Activated T-helper 2 cell treated with anti-CD3 and anti-CD28 coated beads, Interferon-gamma antibody, Interleukin-2, Interleukin-4, amounts not matched to agents 10 μg/mL and 5 μg/mL and 100 μg/mL, durations not matched to agents 14 hours and 24 hours and 36 hours (primary cell): ENCODE data around the gene RAET1L. TPM values are rescaled to one million over a fixed set of nuclear protein-coding genes. Genes with fewer than 3 reads are reported as not detected.

Experiments
- DNase-seq: peaks from one replicate; pipeline ENCODE4 v3.0.0; 2021; ENCODE audit warnings: low spot score
- H3K27ac Mint-ChIP-seq: one replicate; pipeline ENCODE4 v1.8.0; 2021; ENCODE audit warnings: mixed read lengths
- H3K27me3 Mint-ChIP-seq: one replicate; pipeline ENCODE4 v1.8.0; 2021; ENCODE audit warnings: low read depth, mixed read lengths
- H3K36me3 Mint-ChIP-seq: one replicate; pipeline ENCODE4 v1.8.0; 2021; ENCODE audit warnings: low read depth, mixed read lengths
- H3K4me1 Mint-ChIP-seq: one replicate; pipeline ENCODE4 v1.8.0; 2021; ENCODE audit warnings: low read depth, mixed read lengths
- H3K4me3 Mint-ChIP-seq: one replicate; pipeline ENCODE4 v1.8.0; 2021; ENCODE audit warnings: low read depth, mild to moderate bottlenecking, moderate library complexity, mixed read lengths
- H3K9me3 Mint-ChIP-seq: one replicate; pipeline ENCODE4 v1.8.0; 2021; ENCODE audit warnings: mixed read lengths
- intact Hi-C: fragments of 100-400 bp; cut with micrococcal nuclease; formaldehyde crosslinking; loops from one replicate; pipeline ENCODE4 v1.15.1; 2023
- total RNA-seq: library from RNA; stranded (reverse); gene quantifications from 2 replicates; pipeline ENCODE4 v1.2.3, GENCODE V29; 2022

Gene RAET1L
- total RNA-seq, 1 donor from 2014 or later: not detected

- no peak for DNase-seq
- H3K4me3 Mint-ChIP-seq: no peak overlapping the region
- no peaks in the 10 kb centered on the region for H3K9me3 Mint-ChIP-seq
- peaks cover 8% of the 10 kb centered on the region for H3K4me1 Mint-ChIP-seq
- intact Hi-C loops: no loop called here
- H3K27me3 Mint-ChIP-seq: peaks cover 73% of the 10 kb centered on the region
- no peak overlapping the region for H3K27ac Mint-ChIP-seq
- no peaks in the 10 kb centered on the region for H3K36me3 Mint-ChIP-seq
Measured at GRCh38 chr6:150038202-150039062, 13.1 kb upstream of the RAET1L start.

- no peaks in the 10 kb centered on the region for H3K9me3 Mint-ChIP-seq
- no peak for DNase-seq
- no peak overlapping the region for H3K27ac Mint-ChIP-seq
- intact Hi-C loops: no loop called here
- no peaks in the 10 kb centered on the region for H3K36me3 Mint-ChIP-seq
- no peak overlapping the region for H3K4me3 Mint-ChIP-seq
- peaks cover 79% of the 10 kb centered on the region for H3K27me3 Mint-ChIP-seq
- peaks cover 8% of the 10 kb centered on the region for H3K4me1 Mint-ChIP-seq
Measured at GRCh38 chr6:150037526-150038201, 12.3 kb upstream of the RAET1L start.

GRCh38 chr6:150036081-150036480 lies 10.7 kb upstream of the RAET1L start:
- no peak for DNase-seq
- intact Hi-C loops: no loop called here
- Mint-ChIP-seq H3K9me3 (no peaks in the 10 kb centered on the region), H3K36me3 (no peaks in the 10 kb centered on the region), H3K27me3 (peaks cover 79% of the 10 kb centered on the region), H3K4me3 (no peak overlapping the region), H3K27ac (no peak overlapping the region), H3K4me1 (peaks cover 8% of the 10 kb centered on the region)

GRCh38 chr6:150033207-150033771 lies 8.0 kb upstream of the RAET1L start:
- H3K36me3 Mint-ChIP-seq: no peaks in the 10 kb centered on the region
- peaks cover 5% of the 10 kb centered on the region for H3K4me1 Mint-ChIP-seq
- peaks cover 67% of the 10 kb centered on the region for H3K27me3 Mint-ChIP-seq
- no peaks in the 10 kb centered on the region for H3K9me3 Mint-ChIP-seq
- intact Hi-C loops: no loop called here
- no peak overlapping the region for H3K27ac Mint-ChIP-seq
- H3K4me3 Mint-ChIP-seq: no peak overlapping the region
- DNase-seq: no peak

- H3K27ac Mint-ChIP-seq: no peak overlapping the region
- DNase-seq: no peak
- H3K27me3 Mint-ChIP-seq: peaks cover 72% of the 10 kb centered on the region
- no peaks in the 10 kb centered on the region for H3K9me3 Mint-ChIP-seq
- H3K4me3 Mint-ChIP-seq: no peak overlapping the region
- peaks cover 5% of the 10 kb centered on the region for H3K4me1 Mint-ChIP-seq
- intact Hi-C loops: no loop called here
- H3K36me3 Mint-ChIP-seq: no peaks in the 10 kb centered on the region
Measured at GRCh38 chr6:150032598-150032997, 7.3 kb upstream of the RAET1L start.

- no peak overlapping the region for H3K27ac Mint-ChIP-seq
- DNase-seq: no peak
- peaks cover 71% of the 10 kb centered on the region for H3K27me3 Mint-ChIP-seq
- no peak overlapping the region for H3K4me3 Mint-ChIP-seq
- peaks cover under 1% of the 10 kb centered on the region for H3K4me1 Mint-ChIP-seq
- H3K9me3 Mint-ChIP-seq: no peaks in the 10 kb centered on the region
- H3K36me3 Mint-ChIP-seq: no peaks in the 10 kb centered on the region
- intact Hi-C loops: no loop called here
Measured at GRCh38 chr6:150030611-150031010, 5.3 kb upstream of the RAET1L start.

- Mint-ChIP-seq H3K9me3 (no peaks in the 10 kb centered on the region), H3K36me3 (no peaks in the 10 kb centered on the region), H3K4me3 (no peak overlapping the region), H3K27me3 (peaks cover 71% of the 10 kb centered on the region), H3K4me1 (peaks cover 5% of the 10 kb centered on the region), H3K27ac (no peak overlapping the region)
- intact Hi-C loops: no loop called here
- no peak for DNase-seq
Measured at GRCh38 chr6:150029749-150030148, 4.4 kb upstream of the RAET1L start.

GRCh38 chr6:150029276-150029675 lies 3.9 kb upstream of the RAET1L start:
- H3K27me3 Mint-ChIP-seq: peaks cover 71% of the 10 kb centered on the region
- intact Hi-C loops: no loop called here
- H3K27ac Mint-ChIP-seq: no peak overlapping the region
- peaks cover 5% of the 10 kb centered on the region for H3K4me1 Mint-ChIP-seq
- H3K36me3 Mint-ChIP-seq: no peaks in the 10 kb centered on the region
- H3K4me3 Mint-ChIP-seq: no peak overlapping the region
- DNase-seq: no peak
- H3K9me3 Mint-ChIP-seq: no peaks in the 10 kb centered on the region

- Mint-ChIP-seq H3K27ac (no peak overlapping the region), H3K36me3 (no peaks in the 10 kb centered on the region), H3K9me3 (no peaks in the 10 kb centered on the region), H3K27me3 (peaks cover 71% of the 10 kb centered on the region), H3K4me1 (peaks cover 5% of the 10 kb centered on the region), H3K4me3 (no peak overlapping the region)
- no peak for DNase-seq
- intact Hi-C loops: no loop called here
Measured at GRCh38 chr6:150028799-150029198, 3.5 kb upstream of the RAET1L start.

- Mint-ChIP-seq H3K4me3 (no peak overlapping the region), H3K36me3 (no peaks in the 10 kb centered on the region), H3K9me3 (no peaks in the 10 kb centered on the region), H3K27me3 (peaks cover 71% of the 10 kb centered on the region), H3K27ac (no peak overlapping the region), H3K4me1 (peaks cover 5% of the 10 kb centered on the region)
- intact Hi-C loops: no loop called here
- DNase-seq: no peak
Measured at GRCh38 chr6:150027806-150028565, 2.7 kb upstream of the RAET1L start.

- no peak for DNase-seq
- Mint-ChIP-seq H3K4me3 (no peak overlapping the region), H3K36me3 (no peaks in the 10 kb centered on the region), H3K4me1 (peaks cover 5% of the 10 kb centered on the region), H3K27me3 (peaks cover 66% of the 10 kb centered on the region), H3K27ac (no peak overlapping the region), H3K9me3 (no peaks in the 10 kb centered on the region)
- intact Hi-C loops: no loop called here
Measured at GRCh38 chr6:150026976-150027805, 1.9 kb upstream of the RAET1L start.

- Mint-ChIP-seq H3K27me3 (peaks cover 66% of the 10 kb centered on the region), H3K4me1 (peaks cover 5% of the 10 kb centered on the region), H3K36me3 (no peaks in the 10 kb centered on the region), H3K9me3 (no peaks in the 10 kb centered on the region), H3K4me3 (no peak overlapping the region), H3K27ac (no peak overlapping the region)
- no peak for DNase-seq
- intact Hi-C loops: no loop called here
Measured at GRCh38 chr6:150024646-150025155, 631 bp downstream of the RAET1L start.
